NCI-H748 (cell line): Measurements from ENCODE around the gene PRAMEF13.
"Not testable (repeated sequence)": the region's sequence is repeated elsewhere in the genome, so short reads cannot be mapped to it uniquely, and the experiment has no call there.

Experiments used
- DNase-seq: peaks from one replicate; lab custom pipeline; 2025; ENCODE audit not compliant: unreplicated experiment; lab: John Stamatoyannopoulos, UW

The PRAMEF13 gene

DNA sequence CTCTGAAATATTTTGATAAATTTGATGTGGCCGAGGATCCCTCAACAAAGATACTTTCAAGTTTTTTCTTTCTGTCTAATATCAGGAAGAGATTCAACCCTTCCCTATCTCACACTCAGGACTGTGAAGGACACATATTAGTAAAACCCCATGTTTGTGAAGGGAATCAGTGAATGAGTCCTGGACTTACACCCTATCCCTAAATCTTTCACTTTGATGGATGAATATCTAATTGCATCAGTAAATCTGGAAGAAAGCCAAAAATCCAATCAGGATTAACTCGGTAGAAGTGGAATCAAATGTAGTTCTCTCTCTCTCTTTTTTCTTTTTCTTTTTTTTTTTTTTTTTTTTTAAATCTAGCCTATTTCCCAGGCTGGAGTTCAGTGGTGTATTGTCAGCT is 29.7 kb downstream of the PRAMEF13 start, which contains the start of gene PRAMEF9:
TSS of gene PRAMEF9 (plus strand) at position 301 of the 400 bp plus-strand sequence. CDS start 3,433 bp downstream, outside the sequence.
- DNase-seq: not testable (repeated sequence)

DNA sequence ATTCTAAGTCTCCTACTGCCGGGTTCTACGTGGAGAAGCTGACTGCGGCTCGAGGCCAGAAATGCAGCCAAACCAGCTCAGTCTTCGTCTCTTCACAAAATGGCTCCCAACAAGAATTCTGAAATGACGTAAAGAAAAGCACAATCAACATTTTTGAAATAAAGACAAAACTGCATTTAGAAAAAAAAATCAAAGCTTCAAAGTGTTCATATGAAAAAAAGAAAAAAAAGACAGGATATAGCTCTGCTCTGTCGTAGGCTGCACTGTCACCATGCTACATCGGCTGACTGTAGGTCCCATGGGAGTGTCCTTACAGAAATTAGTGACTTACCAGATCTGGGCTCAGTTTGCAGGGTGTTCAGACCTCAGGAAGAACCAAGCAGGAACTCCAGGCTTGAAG is 35.7 kb downstream of the PRAMEF13 start, which contains the start of gene HNRNPCL4:
TSS of gene HNRNPCL4 (minus strand) at position 101 of the 400 bp plus-strand sequence. CDS start 164 bp downstream, outside the sequence.
- DNase-seq: not testable (repeated sequence)

DNA sequence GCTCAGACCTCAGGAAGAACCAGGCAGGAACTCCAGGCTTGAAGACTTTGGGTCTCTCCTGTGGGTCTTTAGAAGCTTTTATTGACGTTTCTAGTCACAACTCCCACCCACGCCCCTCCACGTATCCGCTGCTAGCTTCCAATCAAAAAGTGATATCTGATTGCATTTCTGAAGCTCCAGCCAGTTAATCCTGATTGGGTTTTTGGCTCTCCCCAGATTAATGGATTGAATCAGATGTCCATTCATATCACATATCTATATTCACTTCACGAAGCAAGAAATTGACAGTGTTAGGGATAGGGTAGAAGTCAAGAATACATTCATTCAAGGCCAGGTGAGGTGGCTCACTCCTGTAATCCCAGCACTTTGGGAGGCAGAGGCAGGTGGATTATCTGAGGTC is 45.3 kb downstream of the PRAMEF13 start, which contains the start of gene PRAMEF26:
TSS of gene PRAMEF26 (minus strand) at position 101 of the 400 bp plus-strand sequence. CDS start 2,914 bp downstream, outside the sequence.
- not testable (repeated sequence) for DNase-seq
